ENCODE data around the gene BNIP5.

DNA sequence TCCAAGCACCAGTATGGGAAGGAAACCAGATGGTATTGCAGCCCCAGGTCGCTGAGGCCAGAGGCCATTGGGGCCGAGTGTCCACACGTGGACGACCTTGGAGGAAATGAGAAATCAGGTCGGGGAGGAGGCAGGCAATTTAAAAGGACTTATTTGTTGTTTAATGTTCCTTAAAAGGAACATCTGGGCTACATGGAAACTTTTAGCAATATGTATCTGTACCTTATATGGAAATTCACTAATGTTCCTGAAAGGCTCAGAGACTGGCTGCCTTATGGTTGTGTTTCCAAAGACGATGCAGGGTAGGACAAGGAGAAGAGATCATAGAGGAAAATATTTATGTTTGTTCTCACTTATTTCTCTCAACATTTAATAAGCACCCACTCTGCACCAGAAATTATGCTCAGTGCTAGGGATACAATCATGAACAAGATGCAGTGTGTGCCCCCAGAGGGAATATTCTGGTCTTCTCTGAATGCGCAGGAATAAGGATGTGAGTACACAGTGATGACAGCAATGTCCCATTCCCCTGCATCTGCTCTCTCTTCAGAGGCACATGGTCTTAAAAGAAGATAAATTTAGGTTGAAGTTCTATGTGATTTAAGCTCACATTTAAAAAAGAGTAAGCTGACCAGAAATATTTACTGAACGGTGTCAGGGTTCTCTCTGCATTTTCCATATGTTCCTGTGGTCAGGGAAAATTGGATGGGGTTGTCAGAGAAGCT lies 3.4 kb downstream of the BNIP5 start:
- TF ChIP-seq, protein P1, sequence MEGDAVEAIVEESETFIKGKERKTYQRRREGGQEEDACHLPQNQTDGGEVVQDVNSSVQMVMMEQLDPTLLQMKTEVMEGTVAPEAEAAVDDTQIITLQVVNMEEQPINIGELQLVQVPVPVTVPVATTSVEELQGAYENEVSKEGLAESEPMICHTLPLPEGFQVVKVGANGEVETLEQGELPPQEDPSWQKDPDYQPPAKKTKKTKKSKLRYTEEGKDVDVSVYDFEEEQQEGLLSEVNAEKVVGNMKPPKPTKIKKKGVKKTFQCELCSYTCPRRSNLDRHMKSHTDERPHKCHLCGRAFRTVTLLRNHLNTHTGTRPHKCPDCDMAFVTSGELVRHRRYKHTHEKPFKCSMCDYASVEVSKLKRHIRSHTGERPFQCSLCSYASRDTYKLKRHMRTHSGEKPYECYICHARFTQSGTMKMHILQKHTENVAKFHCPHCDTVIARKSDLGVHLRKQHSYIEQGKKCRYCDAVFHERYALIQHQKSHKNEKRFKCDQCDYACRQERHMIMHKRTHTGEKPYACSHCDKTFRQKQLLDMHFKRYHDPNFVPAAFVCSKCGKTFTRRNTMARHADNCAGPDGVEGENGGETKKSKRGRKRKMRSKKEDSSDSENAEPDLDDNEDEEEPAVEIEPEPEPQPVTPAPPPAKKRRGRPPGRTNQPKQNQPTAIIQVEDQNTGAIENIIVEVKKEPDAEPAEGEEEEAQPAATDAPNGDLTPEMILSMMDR (IDR thresholded peaks at IDR 0.05) = no peak
- no peak for TF ChIP-seq POLR2A (IDR thresholded peaks at IDR 0.05)

All from right lobe of liver (tissue), 4 donors.